HPDE6-E6E7 (cell line): ENCODE results near the gene KDELR1.

Experiments used
- DNase-seq: peaks from one replicate; pipeline ENCODE4 v3.0.0; 2011; ENCODE audit warnings: missing footprints; ENCODE audit errors: extremely low spot score

The KDELR1 gene

DNA sequence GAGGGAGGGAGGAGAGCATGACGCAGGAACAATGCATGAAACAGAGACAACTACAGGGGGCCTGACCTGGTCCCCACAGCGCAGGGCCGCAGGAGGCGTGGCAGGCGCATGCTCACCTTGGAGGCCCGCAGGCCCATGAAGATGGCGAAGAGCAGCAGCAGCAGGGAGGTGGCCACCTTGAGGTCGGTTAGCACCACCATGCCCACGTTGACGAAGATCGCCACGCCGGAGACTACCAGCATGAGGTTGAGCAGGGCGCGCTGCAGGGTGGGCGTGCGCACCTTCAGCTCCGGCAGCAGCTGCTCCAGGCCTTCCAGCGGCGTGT is 49.0 kb downstream of the KDELR1 start:
- no peak for DNase-seq

DNA sequence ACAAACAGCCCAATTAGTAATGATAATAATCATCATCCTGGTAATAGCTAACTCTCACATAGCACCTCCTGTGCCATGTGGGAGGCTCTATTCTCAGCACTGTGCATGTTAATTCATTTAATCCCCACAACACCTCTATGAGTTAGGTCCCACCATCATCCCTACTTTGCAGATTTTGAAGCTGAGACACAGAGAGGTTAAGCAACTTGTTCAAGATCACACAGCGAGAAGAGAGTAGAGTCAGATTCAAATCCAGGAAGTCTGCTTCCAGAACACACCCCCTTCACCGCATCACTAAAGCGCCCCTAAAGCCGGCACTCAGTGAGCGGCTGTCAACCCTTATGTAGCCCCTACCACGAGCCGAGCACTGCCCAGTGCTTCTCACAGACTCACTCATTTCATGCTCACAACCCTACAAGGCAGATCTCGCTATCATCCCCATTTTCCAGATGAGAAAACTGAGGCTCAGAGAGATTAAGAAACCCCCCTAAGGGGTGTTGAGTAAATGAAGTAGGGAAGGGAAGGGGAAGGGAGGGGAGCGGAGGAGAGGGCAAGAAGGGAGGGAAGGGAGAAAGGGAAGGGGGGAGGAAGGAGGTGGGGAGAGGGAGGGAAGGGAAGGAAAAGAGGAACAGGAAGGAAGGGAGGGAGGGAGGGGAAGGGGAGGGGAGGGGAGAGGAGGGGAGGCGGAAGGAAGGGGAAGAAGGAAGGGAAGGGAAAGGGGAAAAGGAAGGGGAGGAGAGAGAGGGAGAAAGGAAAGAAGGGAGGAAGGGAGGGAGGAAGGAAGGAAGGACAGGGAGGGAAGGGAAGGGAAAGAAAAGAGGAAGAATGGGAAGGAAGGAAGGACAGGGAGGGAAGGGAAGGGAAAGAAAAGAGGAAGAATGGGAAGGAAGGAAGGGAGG is 49.6 kb downstream of the KDELR1 start:
- DNase-seq: no peak

DNA sequence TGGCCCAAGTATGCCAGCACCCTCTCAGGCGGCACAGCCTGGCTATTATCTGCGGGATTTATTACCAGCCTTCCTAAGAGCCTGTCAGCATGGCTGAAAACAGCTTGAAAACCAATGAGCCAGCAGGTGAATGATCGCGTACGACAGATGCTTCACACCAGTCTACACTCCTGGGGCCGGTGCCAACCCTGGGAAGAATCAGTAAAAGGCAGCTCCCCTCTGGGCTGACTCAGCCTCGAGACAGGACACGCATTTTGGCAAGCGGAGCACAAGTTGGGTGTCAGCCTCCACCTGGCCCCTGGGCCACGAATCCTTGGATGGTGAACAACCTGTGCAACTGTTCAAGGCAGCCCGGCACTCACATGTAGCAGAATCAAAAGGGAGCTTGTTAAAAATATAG is 50.4 kb downstream of the KDELR1 start:
- peak; percentile 45 for DNase-seq

DNA sequence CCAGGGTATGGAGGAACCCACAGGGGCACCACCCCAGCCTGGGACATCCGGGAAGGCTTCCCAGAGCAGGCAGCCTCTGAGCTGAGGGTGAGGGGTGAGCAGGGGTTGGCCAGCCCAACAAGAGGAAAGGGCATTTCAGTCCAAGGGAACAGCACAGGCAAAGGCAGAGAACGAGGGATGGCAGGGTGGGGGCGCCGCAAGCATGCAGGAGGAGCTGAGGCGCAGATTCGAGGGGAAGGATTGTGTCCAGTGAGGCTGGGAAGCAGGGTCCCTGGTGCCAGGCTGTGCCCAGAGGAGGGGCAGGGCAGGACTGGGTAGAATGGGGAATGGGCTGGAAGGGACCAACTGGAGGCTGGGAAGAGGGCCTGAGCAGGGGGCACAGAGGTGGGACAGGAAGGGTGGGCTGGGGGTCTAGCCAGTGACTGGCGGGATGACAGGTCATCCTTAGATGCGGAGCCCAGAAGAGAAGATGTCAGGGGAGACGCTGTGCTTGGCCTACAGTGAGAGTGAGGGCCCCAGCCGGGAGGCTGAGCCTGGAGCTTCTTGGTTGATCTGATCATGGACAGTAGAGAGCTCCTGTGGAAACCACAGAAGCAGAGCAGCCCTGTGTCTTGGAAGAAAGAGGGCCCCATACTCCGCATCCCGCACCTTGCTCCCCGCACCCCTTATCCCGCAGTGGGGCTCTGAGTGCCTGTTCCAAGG is 52.4 kb downstream of the KDELR1 start:
- DNase-seq: no peak

DNA sequence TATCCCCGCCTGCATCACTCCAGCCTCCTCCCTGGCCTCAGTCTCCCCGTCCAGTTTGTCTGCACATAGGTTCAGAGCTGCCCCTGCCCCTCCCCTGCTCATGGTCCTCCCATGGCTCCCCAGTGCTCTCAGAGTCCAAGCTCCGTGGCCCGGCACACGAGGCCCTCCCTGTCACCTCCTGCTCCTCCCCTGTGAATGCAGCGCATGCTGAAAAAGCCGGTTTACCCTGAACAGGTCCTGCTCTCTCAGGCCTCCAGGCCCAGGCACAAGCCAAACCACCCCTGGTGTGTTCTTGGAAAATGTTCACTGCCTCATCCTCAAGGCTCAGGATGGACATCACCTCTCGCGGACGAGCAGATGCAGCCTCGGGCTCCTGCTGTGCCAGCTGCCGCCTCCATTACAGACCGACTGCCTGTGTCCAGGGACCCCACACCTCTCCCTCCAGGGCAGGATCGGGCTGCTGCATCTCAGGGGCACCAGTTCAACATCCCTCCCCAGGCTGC is 53.0 kb downstream of the KDELR1 start:
- DNase-seq: no peak

DNA sequence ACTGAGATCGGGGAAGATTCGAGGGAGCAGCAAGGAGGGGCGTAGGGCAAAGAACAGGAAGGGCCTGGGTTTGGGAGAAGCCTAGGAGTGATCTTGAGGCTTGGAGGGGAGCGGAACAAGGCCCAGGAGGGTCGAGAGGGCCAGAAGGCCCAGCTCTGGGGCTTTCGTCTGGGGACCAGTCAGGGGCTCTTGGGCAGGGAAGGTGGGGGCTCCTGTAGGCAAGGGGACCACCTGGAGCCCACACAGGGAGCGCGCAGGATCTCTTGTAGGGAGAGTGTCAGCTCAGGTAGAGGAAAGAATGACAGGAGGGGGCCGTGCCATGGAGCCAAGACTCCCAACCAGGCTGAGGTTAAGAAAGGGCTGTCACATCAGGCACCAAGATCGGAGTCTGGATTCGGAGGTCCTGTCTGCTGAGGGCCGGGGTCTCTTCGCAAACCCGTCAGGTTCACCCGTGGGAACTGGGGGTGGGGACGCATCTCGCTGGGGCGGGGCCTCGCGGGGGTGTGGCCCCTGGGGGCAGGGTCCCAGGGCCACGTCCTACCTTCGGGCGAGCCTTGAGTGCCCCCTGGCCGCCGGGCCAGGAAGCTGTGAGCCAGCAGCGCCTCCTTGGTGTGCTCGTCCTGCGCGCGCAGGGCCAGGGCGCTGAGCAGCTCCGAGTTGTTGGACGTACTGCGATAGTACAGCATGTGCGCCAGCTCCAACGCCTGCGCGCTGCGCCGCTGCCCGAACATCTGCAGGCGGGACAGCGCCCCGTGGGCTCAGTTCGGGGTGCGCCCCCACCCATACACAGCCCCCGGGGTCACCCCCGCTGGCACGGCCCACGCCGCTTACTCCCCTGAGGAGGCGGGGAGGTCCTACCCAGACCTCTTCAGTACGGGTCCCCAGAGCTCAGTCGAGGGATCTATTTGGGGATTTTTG is 57.6 kb downstream of the KDELR1 start:
- DNase-seq: peak; percentile 93

DNA sequence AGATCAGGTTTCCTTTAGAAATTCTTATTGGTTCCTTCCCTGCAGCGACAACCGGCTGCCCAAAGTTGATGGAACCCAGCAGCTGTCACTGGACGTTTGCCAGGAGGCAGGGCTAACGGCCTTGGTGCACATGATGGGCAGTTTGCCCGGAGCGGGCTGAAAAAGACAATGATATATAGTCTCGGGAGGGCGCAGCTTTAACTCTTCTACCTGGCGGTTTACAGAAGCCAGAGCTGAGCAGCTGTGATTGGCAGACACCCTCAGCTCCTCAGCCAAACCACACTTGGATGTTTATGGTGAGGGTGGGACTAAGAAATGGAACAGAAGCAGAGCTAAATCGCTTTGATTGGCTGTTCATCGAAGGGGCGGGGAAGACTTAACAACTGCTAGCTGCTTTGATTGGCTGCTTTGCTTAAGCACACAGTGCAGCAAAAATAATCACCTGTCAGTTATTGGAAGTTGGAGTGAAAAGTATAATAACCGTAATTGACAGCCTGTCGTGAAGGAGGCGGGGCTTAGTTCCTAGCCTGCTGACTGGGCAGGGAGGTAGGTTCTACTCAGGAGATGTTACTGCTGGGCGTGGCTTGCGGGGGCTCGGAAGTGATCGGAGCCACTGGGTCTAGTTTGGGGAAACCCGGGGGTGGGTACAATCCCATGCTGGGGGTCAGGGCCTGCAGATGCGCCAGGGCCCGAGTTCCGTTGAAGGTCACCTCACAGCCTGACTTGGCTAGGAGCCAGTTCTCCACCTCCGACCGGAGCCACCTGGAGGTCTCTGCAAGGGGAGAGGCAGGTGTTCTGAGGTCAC is 58.5 kb downstream of the KDELR1 start:
- peak; percentile 97 for DNase-seq
